Measurements from ENCODE around the gene HLTF. TPM values are rescaled to one million over a fixed set of nuclear protein-coding genes. Genes with fewer than 3 reads are reported as not detected.
"Not testable (repeated sequence)": the region's sequence is repeated elsewhere in the genome, so short reads cannot be mapped to it uniquely, and the experiment has no call there.

HLTF gene
- total RNA-seq, 1 donor from 2014 or later: 51.6 TPM

DNA sequence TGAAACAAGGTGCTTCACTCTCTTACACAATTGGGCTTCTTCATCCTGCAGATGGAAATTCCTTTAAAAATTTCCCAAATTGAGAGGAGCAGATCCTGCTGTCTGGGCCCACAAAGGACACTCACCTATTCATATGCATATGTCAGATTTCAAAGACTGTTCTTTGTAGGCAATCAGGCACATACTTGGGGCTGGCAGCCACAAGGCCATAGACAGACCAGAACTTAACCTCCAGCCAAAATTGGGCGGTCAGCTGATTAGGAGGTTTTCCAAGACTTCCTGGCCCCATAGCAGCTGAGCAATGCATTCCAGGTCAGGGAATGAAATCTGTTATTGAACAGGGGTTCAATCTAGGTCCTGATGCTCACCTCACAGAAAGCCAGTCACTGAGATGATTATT lies 28.1 kb upstream of the HLTF start:
- Mint-ChIP-seq H3K27ac (ENCODE audit: unreplicated experiment) (no peak overlapping the region), H3K36me3 (ENCODE audit: low read depth) (no peaks in the 10 kb centered on the region)

GRCh38 chr3:149104484-149104883 lies 18.2 kb upstream of the HLTF start:
- H3K4me3 Mint-ChIP-seq: no peak overlapping the region
- TF ChIP-seq CTCF (conservative IDR thresholded peaks at IDR 0.05): no peak
- no peaks in the 10 kb centered on the region for H3K27me3 Mint-ChIP-seq (ENCODE audit: low read depth)
- no peaks in the 10 kb centered on the region for H3K4me1 Mint-ChIP-seq
- peaks cover 18% of the 10 kb centered on the region for H3K9me3 Mint-ChIP-seq
- H3K36me3 Mint-ChIP-seq (ENCODE audit: low read depth): peaks cover 7% of the 10 kb centered on the region
- no peak overlapping the region for H3K27ac Mint-ChIP-seq (ENCODE audit: unreplicated experiment)
- no peak for DNase-seq (ENCODE audit: low read depth, low spot score)

More for the DNA sequence above, 28.1 kb upstream of the HLTF start:
- DNase-seq (ENCODE audit: low read depth, low spot score): no peak
- TF ChIP-seq CTCF (conservative IDR thresholded peaks at IDR 0.05): no peak
- Mint-ChIP-seq H3K4me1 (no peaks in the 10 kb centered on the region), H3K27me3 (ENCODE audit: low read depth) (no peaks in the 10 kb centered on the region), H3K9me3 (peaks cover 5% of the 10 kb centered on the region), H3K4me3 (no peak overlapping the region)

- no peaks in the 10 kb centered on the region for H3K27me3 Mint-ChIP-seq (ENCODE audit: low read depth)
- H3K9me3 Mint-ChIP-seq: peaks cover 14% of the 10 kb centered on the region
- no peak for DNase-seq (ENCODE audit: low read depth, low spot score)
- peaks cover 7% of the 10 kb centered on the region for H3K36me3 Mint-ChIP-seq (ENCODE audit: low read depth)
- H3K4me3 Mint-ChIP-seq: no peak overlapping the region
- H3K27ac Mint-ChIP-seq (ENCODE audit: unreplicated experiment): no peak overlapping the region
- no peak for TF ChIP-seq CTCF (conservative IDR thresholded peaks at IDR 0.05)
- no peaks in the 10 kb centered on the region for H3K4me1 Mint-ChIP-seq
Measured at GRCh38 chr3:149101641-149102040, 15.3 kb upstream of the HLTF start.

- peaks cover 6% of the 10 kb centered on the region for H3K36me3 Mint-ChIP-seq (ENCODE audit: low read depth)
- no peak for TF ChIP-seq CTCF (conservative IDR thresholded peaks at IDR 0.05)
- no peak for DNase-seq (ENCODE audit: low read depth, low spot score)
- H3K4me1 Mint-ChIP-seq: no peaks in the 10 kb centered on the region
- no peaks in the 10 kb centered on the region for H3K27me3 Mint-ChIP-seq (ENCODE audit: low read depth)
- H3K4me3 Mint-ChIP-seq: no peak overlapping the region
- H3K9me3 Mint-ChIP-seq: peaks cover 11% of the 10 kb centered on the region
- no peak overlapping the region for H3K27ac Mint-ChIP-seq (ENCODE audit: unreplicated experiment)
Measured at GRCh38 chr3:149101154-149101553, 14.8 kb upstream of the HLTF start.

DNA sequence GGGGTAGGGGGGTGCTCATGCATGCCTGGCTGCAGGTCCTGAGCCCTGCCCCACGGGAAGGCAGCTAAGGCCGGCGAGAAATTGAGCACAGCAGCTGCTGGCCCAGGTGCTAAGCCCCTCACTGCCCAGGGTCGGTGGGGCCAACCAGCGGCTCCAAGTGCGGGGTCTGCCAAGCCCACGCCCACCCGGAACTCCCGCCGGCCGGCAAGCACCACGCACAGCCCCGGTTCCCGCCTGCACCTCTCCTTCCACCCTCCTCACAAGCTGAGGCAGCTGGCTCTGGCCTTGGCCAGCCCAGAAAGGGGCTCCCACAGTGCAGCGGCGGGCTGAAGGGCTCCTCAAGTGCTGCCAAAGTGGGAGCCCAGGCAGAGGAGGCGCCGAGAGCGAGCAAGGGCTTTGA lies 11.7 kb upstream of the HLTF start:
- H3K27me3 Mint-ChIP-seq (ENCODE audit: low read depth); H3K36me3 Mint-ChIP-seq (ENCODE audit: low read depth); H3K4me1 Mint-ChIP-seq; H3K9me3 Mint-ChIP-seq; DNase-seq (ENCODE audit: low read depth, low spot score); H3K4me3 Mint-ChIP-seq; H3K27ac Mint-ChIP-seq (ENCODE audit: unreplicated experiment): not testable (repeated sequence)

GRCh38 chr3:149095487-149095886 lies 9.2 kb upstream of the HLTF start:
- no peak overlapping the region for H3K4me3 Mint-ChIP-seq
- H3K4me1 Mint-ChIP-seq: no peaks in the 10 kb centered on the region
- no peak for TF ChIP-seq CTCF (conservative IDR thresholded peaks at IDR 0.05)
- DNase-seq (ENCODE audit: low read depth, low spot score): no peak
- no peaks in the 10 kb centered on the region for H3K9me3 Mint-ChIP-seq
- no peaks in the 10 kb centered on the region for H3K27me3 Mint-ChIP-seq (ENCODE audit: low read depth)
- peaks cover 3% of the 10 kb centered on the region for H3K36me3 Mint-ChIP-seq (ENCODE audit: low read depth)
- no peak overlapping the region for H3K27ac Mint-ChIP-seq (ENCODE audit: unreplicated experiment)

All from neural crest cell (in vitro differentiated cells).